ENCODE measurements around the gene CD47.

The CD47 gene

DNA sequence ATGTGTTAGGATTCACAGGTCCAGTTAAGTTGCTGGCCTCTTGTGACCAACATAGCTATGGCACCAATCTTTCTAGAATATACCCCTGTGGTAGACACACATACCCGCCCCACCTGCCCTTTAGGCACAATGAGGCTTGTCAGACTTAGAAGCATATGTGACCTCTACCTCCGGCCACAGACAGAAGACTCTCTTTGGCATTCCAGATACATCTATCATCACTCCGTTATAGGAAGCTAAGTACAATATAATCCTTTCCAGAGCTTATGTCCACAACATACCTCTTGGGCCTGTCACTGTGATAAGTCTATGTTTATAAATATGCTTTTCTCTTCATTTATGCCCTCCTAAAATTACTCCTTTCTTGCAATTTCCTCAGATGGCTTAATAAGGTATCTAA, 39.8 kb downstream of the CD47 start:
- no peak for DNase-seq (ENCODE audit: low spot score)

DNA sequence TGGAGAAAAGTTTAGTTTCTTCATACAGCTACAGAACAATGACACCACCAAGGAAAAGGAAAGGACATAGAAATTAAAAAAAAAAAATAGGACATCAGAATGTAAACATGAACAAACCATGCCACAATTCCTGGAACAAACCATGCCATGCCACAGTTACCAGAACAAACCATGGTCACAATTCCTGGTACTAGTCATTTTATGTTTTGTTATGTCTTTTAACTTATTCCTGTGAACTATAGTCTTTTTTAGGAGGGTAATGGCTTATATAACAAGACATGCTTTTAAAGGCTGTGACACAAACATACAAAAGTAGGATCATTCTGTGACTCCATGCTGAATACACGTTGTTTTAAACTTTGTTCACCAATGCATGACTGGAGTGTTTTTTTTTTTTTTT, 42.8 kb downstream of the CD47 start:
- DNase-seq (ENCODE audit: low spot score): no peak

DNA sequence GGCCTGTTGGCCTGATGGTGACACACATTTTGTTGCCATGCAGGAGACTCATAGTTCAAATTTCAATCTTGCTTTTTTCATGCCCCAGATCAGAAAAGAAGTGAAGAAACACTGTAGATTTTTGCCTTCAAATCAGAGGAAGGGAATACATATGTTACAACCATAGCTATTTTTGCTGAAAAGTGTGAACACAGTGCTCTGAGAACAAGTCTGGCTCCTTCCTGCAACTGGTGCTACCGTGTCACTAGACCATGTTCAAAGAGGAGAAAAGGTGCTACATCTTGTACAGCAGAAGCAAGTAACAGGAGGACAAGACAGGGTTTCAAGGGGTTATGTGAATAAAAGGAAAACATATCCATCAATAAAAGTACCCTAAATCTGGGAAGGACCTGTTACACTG, 44.6 kb downstream of the CD47 start:
- no peak for DNase-seq (ENCODE audit: low spot score)

DNA sequence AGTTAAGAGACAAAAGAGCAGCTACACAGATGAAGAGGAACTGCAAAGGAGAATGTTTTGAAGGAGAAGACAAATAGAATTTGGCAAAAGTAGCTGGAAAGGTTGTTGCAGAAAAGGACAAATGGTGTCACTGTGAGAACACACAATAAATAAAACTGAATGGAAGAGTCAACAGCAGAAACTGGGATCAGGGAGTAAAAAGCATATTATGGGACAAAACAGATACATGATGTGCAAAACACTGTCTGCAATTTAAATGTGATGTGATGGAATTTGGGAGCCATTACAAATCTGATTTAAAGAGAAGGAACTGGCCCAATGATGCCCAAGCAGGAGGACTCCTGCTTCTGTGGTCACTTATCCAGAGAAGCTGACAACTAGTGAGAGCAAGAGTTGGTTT, 46.1 kb downstream of the CD47 start:
- DNase-seq (ENCODE audit: low spot score): no peak

DNA sequence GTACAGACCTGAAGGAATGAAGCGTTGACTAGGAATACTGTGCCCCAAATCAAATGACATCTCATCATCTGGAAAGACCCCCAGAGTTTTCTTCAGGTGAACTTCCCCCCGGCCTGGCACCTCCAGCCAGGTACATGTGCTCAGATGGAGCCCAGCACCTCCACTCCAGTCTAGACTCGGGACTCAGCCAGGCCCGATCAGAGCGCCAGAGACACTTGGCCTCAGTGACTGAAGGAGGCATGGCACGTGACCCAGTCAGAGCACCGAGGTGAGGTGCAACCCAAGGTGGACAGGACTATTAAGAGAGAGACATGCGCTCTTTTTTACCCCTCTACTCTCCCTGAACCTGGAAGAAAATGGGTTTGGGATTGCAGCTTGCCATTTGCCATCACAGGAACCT, 48.5 kb downstream of the CD47 start:
- no peak for DNase-seq (ENCODE audit: low spot score)

DNA sequence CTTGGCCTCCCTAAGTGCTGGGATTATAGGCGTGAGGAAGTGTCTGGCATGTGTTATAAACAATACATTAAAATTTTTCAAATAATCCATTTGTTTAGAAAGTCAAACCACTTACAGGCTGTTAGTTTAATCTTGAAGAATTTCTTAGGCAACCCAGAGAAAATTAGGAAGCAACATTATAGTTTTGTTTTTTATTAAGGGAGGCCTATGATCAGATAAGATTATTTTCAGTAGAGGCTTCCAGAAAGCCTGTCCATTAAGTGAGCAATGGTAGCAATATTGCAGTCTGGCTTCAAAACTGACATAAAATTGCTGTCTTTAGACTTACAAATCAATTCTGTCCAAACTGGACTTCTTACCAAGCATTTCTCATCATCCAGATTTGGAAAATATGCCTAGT, 49.6 kb downstream of the CD47 start:
- no peak for DNase-seq (ENCODE audit: low spot score)

DNA sequence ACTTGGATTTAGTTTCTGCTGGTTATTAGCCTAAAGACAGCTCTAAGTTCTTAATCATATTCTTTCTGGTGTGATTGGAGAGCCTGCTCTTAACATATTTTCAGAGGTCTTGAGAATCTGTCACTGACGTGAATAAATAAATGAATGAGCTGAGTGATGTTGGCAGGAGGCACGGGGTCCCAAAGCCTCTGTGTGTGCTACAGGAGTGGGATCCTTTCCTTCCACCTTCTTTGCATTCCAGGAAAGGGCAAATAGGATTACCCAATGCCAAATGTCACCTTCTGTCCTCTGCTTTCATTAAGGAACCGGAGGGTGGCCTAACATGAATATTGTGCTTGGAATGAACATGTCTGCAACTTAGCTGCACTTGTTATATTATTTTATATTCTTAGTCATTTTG, 53.1 kb downstream of the CD47 start:
- DNase-seq (ENCODE audit: low spot score): no peak

DNA sequence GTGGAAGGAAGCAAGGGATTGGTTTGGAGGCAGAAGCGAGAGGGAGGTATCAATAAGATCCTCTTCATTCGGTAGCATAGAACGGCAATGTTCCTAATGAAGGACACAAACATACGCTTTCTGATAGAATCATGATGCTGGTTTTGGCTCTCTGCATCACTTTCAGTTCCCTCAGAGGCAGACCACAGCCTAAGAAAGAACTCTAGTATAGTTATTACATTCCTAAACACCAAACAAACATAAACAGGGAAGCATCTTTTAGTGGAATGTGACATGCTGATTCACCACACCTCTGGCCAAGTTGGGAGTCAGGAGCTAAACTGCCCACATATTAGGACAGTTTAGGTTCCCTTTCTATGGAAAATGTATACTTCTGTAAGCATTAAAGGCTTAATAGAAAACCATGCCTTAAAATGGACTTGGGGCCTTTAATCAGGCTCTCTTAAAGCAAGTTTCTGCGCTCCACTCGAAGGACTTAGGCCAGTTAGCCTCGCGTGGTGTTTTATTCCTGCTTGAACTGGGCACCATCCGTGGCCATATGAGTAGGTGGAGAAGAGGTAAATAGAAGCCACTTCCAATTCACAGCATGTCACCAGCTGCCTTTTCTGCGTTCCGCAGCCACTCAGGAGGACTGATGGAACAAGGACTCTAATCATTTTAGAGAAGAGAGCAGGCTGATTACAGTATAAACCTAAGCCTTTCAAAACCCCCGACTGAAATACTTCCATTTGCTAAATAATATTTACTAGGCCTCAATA, 53.7 kb downstream of the CD47 start:
- DNase-seq (ENCODE audit: low spot score): no peak

DNA sequence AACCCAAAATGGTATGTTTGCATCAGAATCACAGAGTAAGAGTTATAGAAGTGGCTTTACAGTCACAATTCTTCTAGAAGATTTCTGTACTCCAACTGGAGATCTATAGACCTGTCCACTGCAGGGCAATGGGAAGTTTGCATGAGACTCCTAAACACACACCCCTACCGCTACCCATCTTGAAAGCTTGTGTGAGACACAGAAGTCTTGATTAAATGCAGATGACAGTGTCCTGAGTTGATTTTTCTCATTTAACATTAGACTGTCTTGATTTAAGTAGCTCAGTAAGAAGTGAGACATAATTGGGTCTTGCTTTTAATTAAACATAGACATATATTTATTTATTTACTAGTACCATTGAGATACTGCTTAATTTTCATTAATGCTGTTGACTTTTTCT, 54.4 kb downstream of the CD47 start:
- DNase-seq (ENCODE audit: low spot score): no peak

DNA sequence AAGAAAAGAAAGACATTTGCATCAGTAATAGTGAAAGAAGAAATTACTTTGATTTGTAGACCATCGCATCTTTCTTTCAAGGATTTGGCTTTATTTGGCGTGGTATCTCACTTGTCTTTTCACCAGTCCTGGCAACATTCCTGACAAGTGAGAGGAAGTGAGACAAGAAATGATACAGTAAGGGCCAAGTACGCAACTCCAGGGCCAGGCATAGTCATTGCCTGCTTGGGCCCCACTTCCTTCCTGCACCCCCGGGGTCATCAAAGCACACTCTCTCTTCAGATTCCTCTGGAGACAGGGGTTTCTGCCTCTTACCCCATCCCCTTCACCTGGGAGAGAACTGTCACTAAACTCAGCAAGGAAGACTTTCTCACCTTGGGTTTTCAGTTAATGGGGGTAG, 55.1 kb downstream of the CD47 start:
- DNase-seq (ENCODE audit: low spot score): no peak

DNA sequence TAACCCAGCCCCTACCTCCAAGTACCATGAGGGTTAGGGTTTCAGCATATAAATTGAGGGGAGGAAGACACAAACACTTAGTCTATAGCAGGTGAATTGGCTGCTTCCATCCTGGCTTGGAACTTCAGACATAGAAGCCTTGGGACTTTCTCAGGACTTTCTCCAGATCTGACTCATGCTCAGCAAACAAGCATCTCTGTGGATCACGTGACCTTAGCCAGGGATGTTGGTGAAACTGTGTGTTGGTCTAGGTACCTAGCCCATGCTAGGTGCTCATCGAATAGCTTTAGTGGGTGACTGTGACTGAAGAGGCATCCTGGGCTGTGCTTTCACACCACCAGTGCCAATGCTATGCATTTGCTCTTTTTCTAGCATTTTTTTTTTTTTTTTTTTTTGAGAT, 58.9 kb downstream of the CD47 start:
- DNase-seq (ENCODE audit: low spot score): no peak

DNA sequence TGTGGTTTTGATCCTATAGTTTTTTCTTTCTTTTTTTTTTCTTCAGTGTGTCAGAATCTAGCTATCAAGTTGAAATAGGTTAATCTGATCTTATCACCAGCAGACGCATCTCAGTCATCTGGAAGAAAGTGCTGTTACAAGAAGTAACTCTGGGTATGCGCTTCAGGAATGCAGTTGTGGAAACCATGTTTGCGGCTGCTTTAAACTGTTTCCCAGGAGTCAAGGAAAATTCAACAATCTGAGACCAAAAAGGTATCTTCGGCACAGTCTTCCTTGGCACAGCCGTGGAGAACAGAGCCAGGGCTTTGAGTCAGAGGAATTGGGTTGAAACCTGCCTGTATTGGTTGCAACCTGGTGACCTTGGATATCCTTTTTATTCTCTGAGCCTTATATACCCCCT, 59.9 kb downstream of the CD47 start:
- no peak for DNase-seq (ENCODE audit: low spot score)

DNA sequence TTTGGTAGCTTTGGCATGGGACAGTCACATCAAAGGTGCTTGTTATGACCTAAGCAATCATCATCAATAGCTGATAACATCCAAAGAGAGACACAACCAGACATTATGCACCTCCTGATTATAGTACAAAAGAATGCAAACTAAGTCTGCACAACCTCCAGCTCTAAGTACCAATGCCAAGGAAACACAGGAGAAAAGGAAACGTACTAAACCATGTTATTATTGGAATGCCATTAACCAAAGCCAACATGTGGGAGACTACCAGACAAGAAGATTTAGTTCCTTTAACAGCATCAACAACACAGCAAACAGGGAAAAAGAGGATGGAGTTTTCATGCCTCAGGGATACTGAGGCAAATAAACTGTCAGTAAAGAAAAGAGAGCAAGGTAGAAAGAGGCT, 61.4 kb downstream of the CD47 start:
- DNase-seq (ENCODE audit: low spot score): no peak

DNA sequence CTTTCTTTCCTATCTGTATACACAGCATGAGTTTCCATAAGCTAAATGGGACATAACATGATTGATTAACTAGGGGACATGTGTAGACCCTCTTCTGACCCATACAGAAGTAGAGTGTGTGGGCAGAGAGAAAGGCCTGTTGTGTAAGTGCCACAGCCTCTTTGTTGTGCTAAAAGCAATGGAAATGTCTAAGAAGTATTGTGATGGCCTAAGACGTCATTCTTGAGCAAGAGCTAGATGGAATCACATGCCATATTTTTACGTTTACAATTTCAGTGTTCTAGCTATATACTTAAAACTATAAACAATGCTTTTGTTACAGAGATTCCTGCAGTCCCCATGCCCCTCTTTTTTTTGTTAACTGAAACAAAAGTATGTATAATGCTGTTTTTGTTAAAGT, 61.9 kb downstream of the CD47 start:
- no peak for DNase-seq (ENCODE audit: low spot score)

DNA sequence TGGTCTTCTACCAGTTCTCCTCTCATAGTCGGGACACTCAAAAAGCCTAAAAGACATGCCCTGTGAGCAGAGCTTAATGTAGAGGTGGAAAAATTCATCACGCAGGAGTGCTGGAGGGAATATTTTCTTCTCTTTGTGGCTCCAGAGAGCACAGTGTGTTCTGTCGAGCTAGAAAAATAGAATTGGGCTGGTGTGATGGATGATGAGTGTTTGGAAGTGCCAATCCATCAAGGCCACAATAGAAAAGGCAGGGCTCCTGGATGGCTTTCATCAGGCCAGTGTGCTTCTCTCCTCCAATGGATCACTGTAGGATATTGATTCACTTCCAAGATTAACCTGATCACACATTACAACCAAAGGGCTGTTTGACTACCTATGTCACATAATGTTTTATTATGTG, 65.7 kb downstream of the CD47 start:
- DNase-seq (ENCODE audit: low spot score): no peak

DNA sequence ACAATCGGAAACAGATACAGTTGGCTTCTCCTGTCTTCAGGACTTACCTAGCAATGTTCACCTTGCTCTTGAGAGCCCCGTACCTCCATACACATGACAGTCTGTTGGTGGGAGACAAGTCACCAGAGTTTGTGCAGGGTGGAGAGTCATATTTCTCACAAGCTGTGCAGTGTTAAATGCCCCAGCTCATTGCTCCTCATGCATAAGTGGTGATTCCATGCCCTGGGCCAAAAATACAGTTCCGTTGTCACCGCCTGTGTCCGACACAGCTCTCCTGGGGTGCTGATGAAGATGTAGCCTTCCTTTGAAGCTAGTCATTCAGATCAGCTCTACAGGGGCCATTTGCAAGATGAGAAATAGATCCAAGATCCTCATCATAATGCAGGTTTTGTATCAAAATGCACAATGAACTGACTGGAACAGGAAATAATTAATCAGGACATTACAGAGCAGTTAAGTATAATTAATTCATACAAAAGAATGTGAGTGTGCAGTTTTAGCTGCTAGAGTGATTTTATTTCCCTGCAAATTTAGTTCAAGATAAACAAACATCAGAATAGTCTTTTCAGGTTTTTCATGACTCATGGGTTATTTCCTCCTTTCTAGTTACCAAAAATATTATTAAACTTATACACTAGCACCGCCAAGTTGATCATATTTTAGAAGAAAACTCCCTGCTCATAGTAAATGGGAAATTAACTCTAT, 66.5 kb downstream of the CD47 start:
- DNase-seq (ENCODE audit: low spot score): no peak

DNA sequence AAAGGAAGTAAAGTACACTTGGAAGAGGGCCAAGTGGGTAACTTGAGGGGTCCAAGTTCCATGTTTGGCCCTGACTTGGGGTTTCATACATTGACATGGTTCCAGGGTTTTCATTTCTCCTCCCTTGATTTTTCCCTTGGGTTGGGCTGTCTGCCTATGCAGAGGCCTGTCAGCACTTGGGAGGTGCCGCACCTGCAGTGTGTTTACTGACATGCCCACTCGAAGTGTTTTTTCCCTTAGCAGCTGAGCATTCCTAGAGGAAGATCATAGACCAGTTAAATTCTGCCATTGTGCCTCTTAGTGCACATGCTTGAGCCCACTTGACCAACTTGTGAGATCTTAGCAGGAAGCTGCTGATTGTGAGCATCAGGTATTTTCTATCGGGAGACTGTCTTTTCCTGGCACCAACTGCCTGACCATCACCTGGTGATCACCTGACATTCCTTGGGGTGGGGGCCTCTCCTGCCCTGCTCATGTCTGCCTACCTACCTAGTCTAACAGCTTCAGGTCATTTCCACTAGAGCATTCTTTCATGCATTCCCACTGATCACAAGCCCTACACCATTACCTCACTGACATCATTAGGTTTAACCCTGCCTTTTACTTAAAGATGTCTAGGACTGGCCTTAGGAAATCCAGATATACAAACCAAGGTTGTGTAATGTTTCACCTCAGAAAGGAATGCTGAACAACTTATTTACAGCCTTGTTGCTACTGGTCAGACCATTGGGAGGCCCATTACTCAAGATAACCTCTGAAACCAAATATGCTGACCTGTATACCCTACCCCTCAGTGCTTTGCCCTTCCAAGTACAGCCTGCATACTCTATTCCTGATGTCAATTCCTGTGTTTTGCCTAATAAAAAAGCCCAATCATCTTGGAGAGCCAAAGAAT, 68.3 kb downstream of the CD47 start:
- DNase-seq (ENCODE audit: low spot score): no peak

DNA sequence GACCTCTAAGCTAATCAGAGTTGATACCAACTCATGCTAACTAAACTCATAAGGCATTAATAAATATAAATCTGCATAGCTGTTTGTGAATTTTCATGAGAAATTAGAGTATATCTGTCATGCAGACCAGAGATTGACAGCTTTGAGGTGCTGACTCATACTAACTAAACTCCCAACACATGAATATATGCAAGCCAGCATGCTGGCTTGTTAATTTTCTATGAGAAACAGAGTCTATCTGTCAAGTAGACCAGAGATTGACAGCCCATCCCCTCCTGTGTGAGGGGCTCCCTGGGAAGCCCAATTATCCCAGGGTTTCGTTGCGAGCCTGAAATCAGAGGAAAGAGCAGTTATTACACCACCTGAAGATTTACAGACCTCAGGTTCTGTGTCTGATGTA, 69.3 kb downstream of the CD47 start:
- DNase-seq (ENCODE audit: low spot score): no peak

DNA sequence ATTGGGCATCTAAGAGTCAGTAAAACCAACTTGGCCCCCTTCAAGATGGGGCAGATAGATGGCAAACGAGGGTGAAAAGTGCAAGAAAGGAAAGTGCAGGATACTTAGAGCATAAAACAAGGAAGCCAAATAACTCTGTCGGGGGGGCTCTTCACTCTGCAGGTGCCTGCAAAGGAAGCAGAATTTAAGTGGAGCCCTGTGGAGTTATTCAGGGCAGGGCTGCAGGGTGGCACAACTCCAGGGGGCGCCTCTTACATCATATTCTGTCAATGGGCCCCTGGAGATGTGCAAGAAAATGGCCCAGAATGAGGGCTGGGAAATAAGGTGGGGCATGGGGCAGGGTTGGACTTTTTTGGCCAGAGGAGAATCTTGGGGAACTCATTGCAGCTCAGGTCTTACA, 69.7 kb downstream of the CD47 start:
- DNase-seq (ENCODE audit: low spot score): no peak

DNA sequence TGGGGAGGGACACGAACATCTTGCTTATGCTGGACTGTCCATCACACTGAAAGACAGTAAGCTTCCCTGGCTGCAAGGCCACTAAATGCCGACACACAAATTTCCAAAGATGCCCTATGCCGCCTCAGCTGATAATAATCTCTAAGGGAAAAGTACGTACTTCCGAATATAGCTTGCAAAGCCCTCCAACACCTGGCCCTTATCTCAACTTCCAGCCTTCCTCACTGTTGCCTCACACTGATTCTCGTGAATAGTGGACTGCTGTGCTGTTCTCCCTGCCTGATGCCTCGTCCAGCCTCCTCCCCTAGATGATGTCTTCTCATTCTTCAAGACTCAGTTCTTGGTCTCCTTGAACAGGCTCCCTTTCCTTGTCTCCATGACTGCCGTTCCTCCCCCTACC, 72.3 kb downstream of the CD47 start:
- no peak for DNase-seq (ENCODE audit: low spot score)

DNA sequence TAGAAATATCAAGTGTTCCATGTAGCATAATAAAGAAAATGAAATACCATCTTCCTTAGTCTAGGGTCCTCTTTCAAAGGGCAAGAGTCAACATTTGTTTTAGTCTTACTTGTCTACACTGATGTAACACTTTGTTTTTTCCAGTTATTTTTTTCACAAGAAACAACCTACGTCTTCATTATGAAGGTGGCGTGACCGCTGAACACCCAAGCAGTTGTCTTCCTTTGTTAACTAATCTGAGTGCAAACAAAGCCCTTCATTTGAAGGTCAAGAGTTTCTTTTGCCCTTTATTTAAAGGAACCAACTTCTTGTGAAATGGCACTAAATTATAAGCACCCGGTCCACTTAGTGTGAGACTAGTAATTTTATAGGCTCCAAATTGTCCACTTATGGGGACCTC, 73.2 kb downstream of the CD47 start:
- no peak for DNase-seq (ENCODE audit: low spot score)

DNA sequence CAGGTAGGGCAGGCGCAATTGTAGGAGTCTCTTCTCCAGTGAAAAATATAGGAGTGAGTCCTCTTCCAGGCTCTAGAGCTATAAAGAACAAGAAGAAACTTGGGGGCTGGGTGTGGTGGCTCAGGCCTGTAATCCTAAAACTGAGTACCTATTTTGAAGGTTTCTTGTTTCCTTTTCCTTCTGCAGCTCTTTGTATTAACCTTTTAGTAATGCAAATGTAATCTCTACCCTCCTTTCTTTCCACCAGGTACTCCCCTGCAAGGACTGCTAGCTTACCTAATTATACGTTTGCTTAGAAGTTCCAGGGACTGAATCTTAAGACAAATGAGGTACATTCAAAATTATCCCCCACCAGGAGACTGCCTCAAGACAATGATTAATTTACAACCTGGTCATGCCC, 75.9 kb downstream of the CD47 start:
- no peak for DNase-seq (ENCODE audit: low spot score)
